H1 (cell line): ENCODE data around the gene CMYA5. TPM values are rescaled to one million over a fixed set of nuclear protein-coding genes. Genes with fewer than 3 reads are reported as not detected.

Experiments used
- CTCF ChIA-PET: fragments of 300-600 bp; sonication (Branson Sonifier 250); formaldehyde crosslinking; loops from one replicate; lab custom pipeline; 2021; ENCODE audit not compliant: partially characterized antibody; lab: Charles Lee
- POLR2A ChIA-PET: fragments of 300-600 bp; sonication (Branson Sonifier 250); formaldehyde crosslinking; loops from one replicate; lab custom pipeline; 2021; ENCODE audit warnings: inconsistent platforms; ENCODE audit not compliant: partially characterized antibody; lab: Charles Lee
- DNase-seq, 2 experiments: peaks; one replicate each; pipeline versions ENCODE4 v3.0.0 to v3.0.0-alpha.2; 2010 to 2022; ENCODE audit warnings: low spot score in 2 of 2, low read depth in 1 of 2, mixed read lengths in 1 of 2
- FAIRE-seq: peaks from 2 replicates; lab custom pipeline; 2011; peaks lifted over from hg19 to GRCh38; lab: Jason Lieb, UNC
- H2AFZ ChIP-seq: 2 replicates; pipeline ENCODE4 v1.8.1; 2012; ENCODE audit warnings: low read length, inconsistent platforms
- H2AK5ac ChIP-seq: 2 replicates; pipeline ENCODE4 v1.6.1; 2013; ENCODE audit warnings: low read depth, low read length
- H2BK120ac ChIP-seq: replicated peaks from 2 replicates; pipeline ENCODE3; 2013; ENCODE audit warnings: low read depth, low read length, inconsistent platforms
- H2BK12ac ChIP-seq: 2 replicates; pipeline ENCODE4 v1.6.1; 2013; ENCODE audit warnings: low read depth, low read length
- H2BK15ac ChIP-seq: 2 replicates; pipeline ENCODE4 v1.6.1; 2013; ENCODE audit warnings: low read length
- H2BK20ac ChIP-seq: 2 replicates; pipeline ENCODE4 v1.6.1; 2013; ENCODE audit warnings: low read length
- H2BK5ac ChIP-seq: 2 replicates; pipeline ENCODE4 v1.6.1; 2013; ENCODE audit warnings: low read depth, low read length
- H3K14ac ChIP-seq: 2 replicates; pipeline ENCODE4 v1.6.1; 2013; ENCODE audit warnings: inconsistent platforms; ENCODE audit not compliant: insufficient read length
- H3K18ac ChIP-seq: 2 replicates; pipeline ENCODE4 v1.6.1; 2013; ENCODE audit warnings: low read length; ENCODE audit errors: extremely low read depth
- H3K23ac ChIP-seq: 2 replicates; pipeline ENCODE4 v1.6.1; 2013; ENCODE audit warnings: inconsistent platforms; ENCODE audit not compliant: insufficient read length
- H3K23me2 ChIP-seq: 2 replicates; pipeline ENCODE4 v1.6.1; 2013; ENCODE audit warnings: low read depth, low read length
- H3K27ac ChIP-seq: 2 replicates; pipeline ENCODE4 v1.6.1; 2011; ENCODE audit warnings: low read depth, low read length, inconsistent platforms
- H3K27me3 ChIP-seq, 4 experiments: replicated peaks in 1 of 4; 1 replicate in 1 of 4; 2 replicates in 3 of 4; pipeline versions ENCODE4 v1.6.1 to v1.8.1; 2011 to 2013; ENCODE audit warnings: low read length in 3 of 4, mild to moderate bottlenecking in 3 of 4, inconsistent platforms in 2 of 4, mixed read lengths in 2 of 4, moderate library complexity in 1 of 4; ENCODE audit not compliant: control insufficient read depth in 3 of 4, insufficient read depth in 3 of 4; ENCODE audit errors: extremely low read depth in 1 of 4
- H3K36me3 ChIP-seq, 4 experiments: 2 replicates each; pipeline versions ENCODE4 v1.6.1 to v1.8.1; 2011 to 2013; ENCODE audit warnings: mild to moderate bottlenecking in 4 of 4, low read length in 3 of 4, moderate library complexity in 2 of 4, control low read depth in 1 of 4, inconsistent platforms in 1 of 4; ENCODE audit not compliant: insufficient read depth in 4 of 4, control insufficient read depth in 2 of 4
- H3K4ac ChIP-seq: replicated peaks from 2 replicates; pipeline ENCODE3; 2013; ENCODE audit warnings: low read length, low read depth, mixed read lengths, inconsistent platforms; ENCODE audit not compliant: insufficient read length
- H3K4me1 ChIP-seq, 4 experiments: replicated peaks in 1 of 4; 1 replicate in 1 of 4; 2 replicates in 3 of 4; pipeline versions ENCODE4 v1.6.1 to v1.8.1; 2011 to 2013; ENCODE audit warnings: low read length in 3 of 4, inconsistent platforms in 2 of 4, mixed read lengths in 1 of 4; ENCODE audit not compliant: insufficient read depth in 4 of 4, control insufficient read depth in 3 of 4
- H3K4me2 ChIP-seq, 2 experiments: 2 replicates each; pipeline versions ENCODE4 v1.6.1 to v1.8.1; 2011 to 2013; ENCODE audit warnings: low read depth in 2 of 2, low read length in 2 of 2, control low read depth in 1 of 2, inconsistent platforms in 1 of 2, mild to moderate bottlenecking in 1 of 2; ENCODE audit not compliant: insufficient read depth in 1 of 2
- H3K4me3 ChIP-seq, 4 experiments: fragments of 200-600, 300-600 bp in 1 of 4; sonication (generic), shearing (Covaris generic), sonication (Bioruptor Twin) in 1 of 4; 2 replicates each; pipeline versions ENCODE4 v1.5.1 to v1.8.1; 2011 to 2016; ENCODE audit warnings: low read length in 4 of 4, low read depth in 3 of 4, control low read depth in 2 of 4, inconsistent platforms in 2 of 4, mild to moderate bottlenecking in 2 of 4, mixed read lengths in 1 of 4, moderate library complexity in 1 of 4; ENCODE audit not compliant: insufficient read depth in 2 of 4; ENCODE audit errors: extremely low read depth in 1 of 4
- H3K56ac ChIP-seq: replicated peaks from 2 replicates; pipeline ENCODE3; 2013; ENCODE audit warnings: low read depth, mild to moderate bottlenecking, mixed read lengths, low read length, inconsistent platforms; ENCODE audit not compliant: insufficient read length
- H3K79me1 ChIP-seq: 2 replicates; pipeline ENCODE4 v1.6.1; 2013; ENCODE audit warnings: low read depth, low read length, control low read depth
- H3K79me2 ChIP-seq, 2 experiments: 2 replicates each; pipeline versions ENCODE4 v1.6.1 to v1.8.1; 2012 to 2013; ENCODE audit warnings: low read length in 2 of 2, mild to moderate bottlenecking in 2 of 2, inconsistent platforms in 1 of 2; ENCODE audit not compliant: insufficient read depth in 2 of 2, control insufficient read depth in 1 of 2
- H3K9ac ChIP-seq, 4 experiments: replicated peaks in 1 of 4; 1 replicate in 1 of 4; 2 replicates in 3 of 4; pipeline versions ENCODE4 v1.6.1 to v1.8.1; 2011 to 2013; ENCODE audit warnings: low read depth in 3 of 4, low read length in 3 of 4, control low read depth in 2 of 4, mild to moderate bottlenecking in 2 of 4, moderate library complexity in 2 of 4, inconsistent platforms in 1 of 4; ENCODE audit errors: extremely low read depth in 1 of 4
- H3K9me3 ChIP-seq, 2 experiments: 2 replicates each; pipeline versions ENCODE4 v1.6.1 to v1.8.1; 2012 to 2013; ENCODE audit warnings: mild to moderate bottlenecking in 2 of 2, moderate library complexity in 2 of 2, control low read depth in 1 of 2, inconsistent platforms in 1 of 2, low read depth in 1 of 2, low read length in 1 of 2, mixed read lengths in 1 of 2; ENCODE audit not compliant: insufficient read depth in 2 of 2
- H4K20me1 ChIP-seq, 2 experiments: replicated peaks in 1 of 2; 2 replicates each; pipeline versions ENCODE3 to v1.8.1; 2011 to 2013; ENCODE audit warnings: inconsistent platforms in 2 of 2, low read length in 2 of 2, mild to moderate bottlenecking in 1 of 2; ENCODE audit not compliant: insufficient read depth in 2 of 2, control insufficient read depth in 1 of 2
- H4K5ac ChIP-seq: 2 replicates; pipeline ENCODE4 v1.6.1; 2013; ENCODE audit warnings: low read length, low read depth, mixed read lengths, inconsistent platforms; ENCODE audit not compliant: insufficient read length
- H4K8ac ChIP-seq: 2 replicates; pipeline ENCODE4 v1.8.0; 2013; ENCODE audit warnings: mild to moderate bottlenecking, moderate library complexity, low read length, inconsistent platforms; ENCODE audit not compliant: insufficient read depth; ENCODE audit errors: extremely low read depth
- H4K91ac ChIP-seq: replicated peaks from 2 replicates; pipeline ENCODE3; 2013; ENCODE audit warnings: low read length, mixed read lengths, inconsistent platforms; ENCODE audit not compliant: insufficient read length
- RAD21 ChIP-seq, 2 experiments: IDR thresholded peaks in 1 of 2; conservative IDR thresholded peaks in 1 of 2; 2 replicates each; pipeline ENCODE4 v1.6.1; 2011; ENCODE audit warnings: low read depth in 2 of 2, low read length in 2 of 2, improper control_type of control experiment in 1 of 2, inconsistent platforms in 1 of 2, mild to moderate bottlenecking in 1 of 2, moderate library complexity in 1 of 2
- ZNF274 ChIP-seq: IDR thresholded peaks from 2 replicates; pipeline ENCODE4 v1.7.0; 2012; ENCODE audit warnings: low read length, borderline replicate concordance; ENCODE audit errors: extremely low read depth
- WGBS, 2 experiments: shearing (Covaris generic) in 1 of 2; methylation state at CpG; one replicate each; pipeline versions ENCODE4 v1.1.6 to v1.1.7; 2013 to 2015; ENCODE audit warnings: low lambda C conversion rate in 2 of 2, mixed read lengths in 2 of 2, inconsistent platforms in 1 of 2, low coverage in 1 of 2, missing lambda C conversion rate in 1 of 2; ENCODE audit not compliant: insufficient replicate concordance in 2 of 2, insufficient coverage in 1 of 2, insufficient read length in 1 of 2; ENCODE audit errors: extremely low coverage in 1 of 2, missing lambda C conversion rate in 1 of 2; 5-methylcytosine and 5-hydroxymethylcytosine counted together
- polyA plus RNA-seq, 7 experiments: library from polyadenylated mRNA; depleted of rRNA in 3 of 7; stranded (reverse) in 5 of 7; unstranded in 2 of 7; fragments of >200 nt in 5 of 7; fragments of 200-250 nt in 2 of 7; gene quantifications; 1 replicate in 5 of 7; 2 replicates in 1 of 7; 4 replicates in 1 of 7; pipeline versions ENCODE4 v1.2.1 to v1.2.3, GENCODE V29; 2011 to 2013; ENCODE audit warnings: missing spikeins in 2 of 7, mixed read lengths in 2 of 7
- total RNA-seq: library from RNA; stranded (reverse); fragmentation: NEBNext Ultra II Directional; extraction: Animal tissue kit (Norgen Biotek cat#: 25700); gene quantifications from 2 replicates; pipeline ENCODE4 v1.2.1, GENCODE V29; 2021

The CMYA5 gene
- total and polyA plus RNA-seq, 2 of the 8 experiments (the other 6 are each of a cell fraction or from before 2014, with no cell fraction given) = 0.88 to 0.95 TPM

GRCh38 chr5:79666758-79667157, 22.9 kb upstream of the CMYA5 start:
- H4K20me1 ChIP-seq = no peaks in the 10 kb centered on the region
- TF ChIP-seq ZNF274 = no peak
- TF ChIP-seq RAD21 (IDR thresholded peaks at IDR 0.05 in 1 of 2, conservative IDR thresholded peaks at IDR 0.05 in 1 of 2; ENCODE audit: low read depth in 2 of 2, low read length in 2 of 2) = 0 out of 4 replicates have a peak, but pooled peaks of 1 of the 2 experiments have one; percentile 17
- TF ChIP-seq, all 59 proteins: peak for 1
- no peak overlapping the region for H2AK5ac ChIP-seq
- ChIA-PET CTCF (interaction anchor here (0.6 to 1.6 kb wide), 5 partner anchors 37 to 495 kb away, joined by 3 to 8 read pairs (median 3); no protein-coding TSS in a partner anchor), POLR2A (interaction anchor here (1.0 kb wide), 1 partner anchor 8 kb away, joined by 3 read pairs; no protein-coding TSS in a partner anchor)
- no peak overlapping the region for H4K8ac ChIP-seq
- H2BK12ac ChIP-seq = no peak overlapping the region
- peak; percentile 73 for FAIRE-seq
- no peak overlapping the region for H3K56ac ChIP-seq
- WGBS, 2 experiments = 94% methylated on average over 3 of the region's 3 CpGs; no CpG with 5 or more reads in 1 of the 2 experiments
- H2BK20ac ChIP-seq = no peak overlapping the region
- H3K36me3 ChIP-seq = peaks cover 0 to 11% (median 0%) of the 10 kb centered on the region in 4 experiments; a peak in 1 of 8 replicates
- no peak overlapping the region for H2AFZ ChIP-seq
- no peaks in the 10 kb centered on the region for H3K79me2 ChIP-seq
- no peak overlapping the region for H3K14ac ChIP-seq
- DNase-seq = no peak
- peak overlapping the region in 1 of 4 experiments; percentile 53; a peak in 1 of 7 replicates for H3K9ac ChIP-seq
- no peak overlapping the region for H4K91ac ChIP-seq
- no peak overlapping the region for H3K4ac ChIP-seq
- no peaks in the 10 kb centered on the region for H3K4me1 ChIP-seq
- no peak overlapping the region for H3K27ac ChIP-seq
- H3K9me3 ChIP-seq = no peaks in the 10 kb centered on the region
- H3K4me2 ChIP-seq = no peak overlapping the region
- no peaks in the 10 kb centered on the region for H3K79me1 ChIP-seq
- H4K5ac ChIP-seq = no peak overlapping the region
- H3K23ac ChIP-seq = no peak overlapping the region
- no peaks in the 10 kb centered on the region for H3K23me2 ChIP-seq
- no peaks in the 10 kb centered on the region for H3K27me3 ChIP-seq
- H3K4me3 ChIP-seq = no peak overlapping the region
- H2BK15ac ChIP-seq = no peak overlapping the region
- H2BK5ac ChIP-seq = no peak overlapping the region
- no peak overlapping the region for H3K18ac ChIP-seq
- H2BK120ac ChIP-seq = no peak overlapping the region
